Measurements from ENCODE around the gene ADD2.

ADD2 gene

DNA sequence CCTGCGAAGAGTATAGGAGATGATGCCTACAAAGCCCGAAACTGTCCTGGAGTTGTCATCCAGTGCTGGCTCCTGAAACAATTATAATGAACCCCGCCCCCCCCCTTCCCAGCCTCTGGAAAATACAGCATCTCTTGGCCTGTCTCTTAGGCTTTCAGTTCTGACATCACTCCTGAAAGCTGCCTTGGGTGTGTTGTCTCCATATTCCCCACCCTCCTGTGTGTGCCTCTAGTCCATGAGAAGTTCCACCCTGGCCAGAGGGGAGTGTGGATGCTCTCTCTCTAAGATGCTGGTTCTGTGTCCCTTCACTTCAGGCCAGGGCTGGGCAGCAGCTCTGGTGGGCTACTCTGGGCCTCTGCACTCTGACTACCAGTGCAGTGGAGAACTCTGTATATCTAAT lies 155.4 kb downstream of the ADD2 start:
- TF ChIP-seq, protein P1, sequence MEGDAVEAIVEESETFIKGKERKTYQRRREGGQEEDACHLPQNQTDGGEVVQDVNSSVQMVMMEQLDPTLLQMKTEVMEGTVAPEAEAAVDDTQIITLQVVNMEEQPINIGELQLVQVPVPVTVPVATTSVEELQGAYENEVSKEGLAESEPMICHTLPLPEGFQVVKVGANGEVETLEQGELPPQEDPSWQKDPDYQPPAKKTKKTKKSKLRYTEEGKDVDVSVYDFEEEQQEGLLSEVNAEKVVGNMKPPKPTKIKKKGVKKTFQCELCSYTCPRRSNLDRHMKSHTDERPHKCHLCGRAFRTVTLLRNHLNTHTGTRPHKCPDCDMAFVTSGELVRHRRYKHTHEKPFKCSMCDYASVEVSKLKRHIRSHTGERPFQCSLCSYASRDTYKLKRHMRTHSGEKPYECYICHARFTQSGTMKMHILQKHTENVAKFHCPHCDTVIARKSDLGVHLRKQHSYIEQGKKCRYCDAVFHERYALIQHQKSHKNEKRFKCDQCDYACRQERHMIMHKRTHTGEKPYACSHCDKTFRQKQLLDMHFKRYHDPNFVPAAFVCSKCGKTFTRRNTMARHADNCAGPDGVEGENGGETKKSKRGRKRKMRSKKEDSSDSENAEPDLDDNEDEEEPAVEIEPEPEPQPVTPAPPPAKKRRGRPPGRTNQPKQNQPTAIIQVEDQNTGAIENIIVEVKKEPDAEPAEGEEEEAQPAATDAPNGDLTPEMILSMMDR (IDR thresholded peaks at IDR 0.05; ENCODE audit: low read depth, low read length): no peak
- no peak for DNase-seq (ENCODE audit: low read depth in 2 of 2)
- H3K4me3 ChIP-seq (replicated peaks in 1 of 2; ENCODE audit: low read depth in 2 of 2, low read length in 2 of 2): no peak overlapping the region

DNA sequence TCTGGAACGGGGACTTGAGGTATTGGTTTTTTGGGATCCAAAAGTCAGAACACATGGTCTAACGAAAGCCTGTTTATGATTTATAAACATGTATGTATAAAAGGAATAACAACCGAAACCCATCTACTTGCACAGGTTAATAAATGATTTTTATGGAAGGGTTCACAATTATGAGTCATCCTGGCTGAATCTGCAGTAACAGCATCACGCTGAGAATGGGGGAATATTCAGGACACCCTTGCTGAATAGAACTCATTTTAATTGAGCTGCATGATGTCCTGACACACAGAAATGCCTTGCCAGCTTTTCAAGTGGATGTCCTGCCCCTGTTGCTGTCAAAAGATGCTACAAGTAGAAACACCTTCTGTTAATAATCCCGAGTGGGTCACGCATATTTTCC lies 159.6 kb downstream of the ADD2 start:
- no peak for DNase-seq (ENCODE audit: low read depth in 2 of 2)
- H3K4me3 ChIP-seq (replicated peaks in 1 of 2; ENCODE audit: low read depth in 2 of 2, low read length in 2 of 2): no peak overlapping the region
- TF ChIP-seq, protein P1 (IDR thresholded peaks at IDR 0.05; ENCODE audit: low read depth, low read length): no peak

DNA sequence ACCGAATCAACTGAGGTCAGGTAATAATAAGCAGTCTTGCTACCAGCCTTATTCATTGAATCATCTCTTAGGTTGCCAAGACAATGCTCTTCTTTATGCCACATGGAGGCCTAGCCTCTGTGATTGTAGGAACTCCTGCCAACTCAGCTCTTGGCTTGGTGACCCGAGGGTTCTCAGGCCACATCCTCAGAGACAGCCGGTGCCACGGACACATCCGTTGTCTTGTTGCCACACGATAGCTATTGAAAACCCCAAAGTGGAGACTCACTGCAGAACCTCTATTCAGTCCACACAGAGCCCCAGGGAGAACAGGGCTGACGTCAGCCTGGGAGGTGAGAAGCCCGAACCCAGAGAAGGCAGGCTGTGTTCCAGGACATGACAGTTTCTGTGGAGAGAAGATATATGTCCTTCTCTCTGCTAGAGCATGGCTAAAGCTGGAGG lies 160.9 kb downstream of the ADD2 start:
- no peak for DNase-seq (ENCODE audit: low read depth in 2 of 2)
- no peak overlapping the region for H3K4me3 ChIP-seq (replicated peaks in 1 of 2; ENCODE audit: low read depth in 2 of 2, low read length in 2 of 2)
- TF ChIP-seq, protein P1 (IDR thresholded peaks at IDR 0.05; ENCODE audit: low read depth, low read length): no peak

Data from cardiac fibroblast (primary cell).